ENCODE data around the gene LAMA1. TPM values are rescaled to one million over a fixed set of nuclear protein-coding genes. Genes with fewer than 3 reads are reported as not detected.

Gene LAMA1
- total RNA-seq, 1 experiment from 2014 or later: not detected

DNA sequence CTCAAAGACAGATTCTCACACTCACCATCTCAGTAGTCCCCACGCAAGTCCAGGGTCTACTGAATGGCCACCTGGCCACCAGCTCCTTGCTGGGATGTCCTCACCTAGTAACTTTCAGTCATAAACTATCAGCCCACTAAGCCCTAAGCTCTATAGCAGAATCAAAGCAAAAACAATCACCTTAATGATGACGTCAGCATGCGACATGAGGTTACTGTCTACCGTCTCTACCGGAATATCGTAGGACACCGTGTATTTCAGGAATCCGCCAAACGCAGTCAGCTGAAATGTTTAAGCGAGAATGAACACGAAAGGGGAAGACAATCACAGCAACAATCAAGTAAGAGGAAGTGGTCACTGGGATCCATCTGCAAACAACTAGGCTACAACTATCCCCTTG, 81.8 kb downstream of the LAMA1 start:
- Histone ChIP-seq H3K9me3 (ENCODE audit: insufficient read depth, low read depth) (no peaks in the 10 kb centered on the region), H3K36me3 (ENCODE audit: low read depth) (no peaks in the 10 kb centered on the region), H3K27ac (no peak overlapping the region), H3K4me1 (replicated peaks; ENCODE audit: insufficient read depth) (no peaks in the 10 kb centered on the region), H3K4me3 (no peak overlapping the region), H4K20me1 (ENCODE audit: insufficient read depth) (no peaks in the 10 kb centered on the region), H3K4me2 (no peak overlapping the region), H3K9me2 (ENCODE audit: insufficient read depth) (no peaks in the 10 kb centered on the region), H3K79me2 (ENCODE audit: low read depth) (no peaks in the 10 kb centered on the region), H3K27me3 (ENCODE audit: insufficient read depth, low read depth) (peaks cover 60% of the 10 kb centered on the region), H2AFZ (no peak overlapping the region), H3F3A (ENCODE audit: insufficient read depth, low read depth) (no peaks in the 10 kb centered on the region)
- intact Hi-C loops (cut with micrococcal nuclease; ENCODE audit: unreplicated experiment): no loop called here
- no TSS peak for BruUV-seq (replicated peaks)
- POLR2A ChIA-PET (ENCODE audit: unreplicated experiment): interaction anchor here (0.7 kb wide), 1 partner anchor 50 kb away, joined by 8 read pairs; no protein-coding TSS in a partner anchor
- no peak for TF ChIP-seq EZH2 (IDR thresholded peaks at IDR 0.05; ENCODE audit: low read depth)
- TF ChIP-seq, protein P1, sequence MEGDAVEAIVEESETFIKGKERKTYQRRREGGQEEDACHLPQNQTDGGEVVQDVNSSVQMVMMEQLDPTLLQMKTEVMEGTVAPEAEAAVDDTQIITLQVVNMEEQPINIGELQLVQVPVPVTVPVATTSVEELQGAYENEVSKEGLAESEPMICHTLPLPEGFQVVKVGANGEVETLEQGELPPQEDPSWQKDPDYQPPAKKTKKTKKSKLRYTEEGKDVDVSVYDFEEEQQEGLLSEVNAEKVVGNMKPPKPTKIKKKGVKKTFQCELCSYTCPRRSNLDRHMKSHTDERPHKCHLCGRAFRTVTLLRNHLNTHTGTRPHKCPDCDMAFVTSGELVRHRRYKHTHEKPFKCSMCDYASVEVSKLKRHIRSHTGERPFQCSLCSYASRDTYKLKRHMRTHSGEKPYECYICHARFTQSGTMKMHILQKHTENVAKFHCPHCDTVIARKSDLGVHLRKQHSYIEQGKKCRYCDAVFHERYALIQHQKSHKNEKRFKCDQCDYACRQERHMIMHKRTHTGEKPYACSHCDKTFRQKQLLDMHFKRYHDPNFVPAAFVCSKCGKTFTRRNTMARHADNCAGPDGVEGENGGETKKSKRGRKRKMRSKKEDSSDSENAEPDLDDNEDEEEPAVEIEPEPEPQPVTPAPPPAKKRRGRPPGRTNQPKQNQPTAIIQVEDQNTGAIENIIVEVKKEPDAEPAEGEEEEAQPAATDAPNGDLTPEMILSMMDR (conservative IDR thresholded peaks at IDR 0.05): no peak
- DNase-seq: no peak
- CTCF ChIA-PET: no interaction called here

DNA sequence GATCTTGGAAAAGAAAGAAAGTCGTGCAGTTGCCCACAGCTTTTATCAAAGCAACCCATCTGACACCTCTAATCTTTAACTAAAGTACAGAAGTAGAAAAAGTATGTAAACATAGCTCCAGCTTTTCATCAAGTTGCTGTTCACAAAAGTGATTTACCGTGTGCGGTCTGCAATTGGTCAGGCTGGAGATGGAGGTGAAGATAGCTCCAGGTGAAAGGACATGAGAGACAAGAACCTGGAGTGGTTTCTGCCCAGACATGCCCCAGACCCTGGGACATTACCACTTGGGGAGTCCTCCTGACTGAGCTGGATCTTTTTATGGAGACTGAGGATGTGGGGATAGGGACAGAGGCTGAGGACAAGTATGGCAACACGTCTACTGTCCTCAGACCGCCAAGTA, 82.7 kb downstream of the LAMA1 start:
- peaks cover 54% of the 10 kb centered on the region for H3K27me3 ChIP-seq (ENCODE audit: insufficient read depth, low read depth)
- no peaks in the 10 kb centered on the region for H4K20me1 ChIP-seq (ENCODE audit: insufficient read depth)
- ChIA-PET CTCF (no interaction called here), POLR2A (ENCODE audit: unreplicated experiment) (interaction anchor here (0.7 kb wide), 1 partner anchor 49 kb away, joined by 8 read pairs; no protein-coding TSS in a partner anchor)
- no peaks in the 10 kb centered on the region for H3K79me2 ChIP-seq (ENCODE audit: low read depth)
- no TSS peak for BruUV-seq (replicated peaks)
- no peak overlapping the region for H3K4me3 ChIP-seq
- TF ChIP-seq, protein P1 (conservative IDR thresholded peaks at IDR 0.05): no peak
- no peak for TF ChIP-seq EZH2 (IDR thresholded peaks at IDR 0.05; ENCODE audit: low read depth)
- H3K9me2 ChIP-seq (ENCODE audit: insufficient read depth): no peaks in the 10 kb centered on the region
- no peaks in the 10 kb centered on the region for H3F3A ChIP-seq (ENCODE audit: insufficient read depth, low read depth)
- no peak for DNase-seq
- no peaks in the 10 kb centered on the region for H3K4me1 ChIP-seq (replicated peaks; ENCODE audit: insufficient read depth)
- intact Hi-C loops (cut with micrococcal nuclease; ENCODE audit: unreplicated experiment): no loop called here
- H3K9me3 ChIP-seq (ENCODE audit: insufficient read depth, low read depth): no peaks in the 10 kb centered on the region
- no peak overlapping the region for H3K4me2 ChIP-seq
- no peaks in the 10 kb centered on the region for H3K36me3 ChIP-seq (ENCODE audit: low read depth)
- H2AFZ ChIP-seq: no peak overlapping the region
- H3K27ac ChIP-seq: no peak overlapping the region

DNA sequence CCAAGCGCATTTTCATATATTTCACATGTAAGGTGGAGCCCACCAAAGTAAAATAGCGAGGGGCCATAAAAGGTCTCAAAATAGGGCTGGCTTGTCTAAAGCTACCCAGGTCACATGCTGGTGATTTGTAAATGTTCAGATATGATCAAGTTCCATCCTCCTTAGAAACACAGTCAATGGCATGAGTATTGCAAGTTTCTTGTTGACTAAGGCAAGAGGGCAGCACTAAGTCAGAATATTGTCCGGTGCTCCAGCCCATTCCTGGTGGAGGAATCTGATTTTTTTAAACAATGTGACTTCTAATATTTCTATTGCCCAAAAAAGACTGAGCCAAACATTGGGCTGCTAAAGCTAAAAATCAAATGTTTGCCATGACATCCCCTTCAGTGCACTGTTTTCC, 85.1 kb downstream of the LAMA1 start:
- CTCF ChIA-PET: no interaction called here

More for the DNA sequence above, 85.1 kb downstream of the LAMA1 start:
- Histone ChIP-seq H3K9me2 (ENCODE audit: insufficient read depth) (no peaks in the 10 kb centered on the region), H3K9me3 (ENCODE audit: insufficient read depth, low read depth) (no peaks in the 10 kb centered on the region), H4K20me1 (ENCODE audit: insufficient read depth) (no peaks in the 10 kb centered on the region), H3K4me3 (no peak overlapping the region), H3K4me1 (replicated peaks; ENCODE audit: insufficient read depth) (no peaks in the 10 kb centered on the region), H3K36me3 (ENCODE audit: low read depth) (no peaks in the 10 kb centered on the region), H3K4me2 (no peak overlapping the region), H3K79me2 (ENCODE audit: low read depth) (no peaks in the 10 kb centered on the region), H3K27ac (no peak overlapping the region), H2AFZ (no peak overlapping the region), H3F3A (ENCODE audit: insufficient read depth, low read depth) (no peaks in the 10 kb centered on the region), H3K27me3 (ENCODE audit: insufficient read depth, low read depth) (peaks cover 69% of the 10 kb centered on the region)
- POLR2A ChIA-PET (ENCODE audit: unreplicated experiment): no interaction called here
- no peak for DNase-seq
- intact Hi-C loops (cut with micrococcal nuclease; ENCODE audit: unreplicated experiment): no loop called here
- TF ChIP-seq, protein P1 (conservative IDR thresholded peaks at IDR 0.05): no peak
- no peak for TF ChIP-seq EZH2 (IDR thresholded peaks at IDR 0.05; ENCODE audit: low read depth)
- BruUV-seq (replicated peaks): no TSS peak
